D721Med (cell line): ENCODE measurements around the gene NFIA.
"Not testable (repeated sequence)": the region's sequence is repeated elsewhere in the genome, so short reads cannot be mapped to it uniquely, and the experiment has no call there.

ENCODE experiments used
- DNase-seq: peaks from one replicate; pipeline ENCODE4 v3.0.0; 2011; ENCODE audit warnings: low spot score; ENCODE audit not compliant: insufficient read length
- FAIRE-seq: peaks from 2 replicates; lab custom pipeline; 2011; peaks lifted over from hg19 to GRCh38; lab: Jason Lieb, UNC
- TF ChIP-seq, protein P1 (sequence below): IDR thresholded peaks from 2 replicates; pipeline ENCODE4 v1.5.1; 2012; ENCODE audit warnings: mild to moderate bottlenecking, control low read depth; ENCODE audit not compliant: insufficient read depth; ENCODE audit errors: missing control alignments

Gene NFIA

DNA sequence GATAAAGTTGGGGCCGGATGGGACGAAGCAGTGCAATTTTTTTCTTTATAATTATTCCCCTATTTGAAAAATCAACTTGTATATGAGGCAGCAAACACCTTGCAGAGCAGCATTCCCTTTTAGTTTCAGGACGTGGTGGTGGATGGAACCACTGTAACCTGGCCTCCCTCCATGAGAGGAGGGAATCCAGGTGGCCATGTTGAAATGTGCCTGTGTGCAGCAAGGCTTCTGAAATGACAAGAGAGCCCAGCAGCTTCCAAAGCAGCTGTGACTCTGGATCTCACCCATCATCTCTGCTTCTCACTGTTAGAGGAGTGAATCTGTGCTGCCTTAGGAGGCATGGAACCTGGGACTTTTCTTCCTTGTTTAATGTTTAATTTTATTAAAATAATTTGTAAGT is 42.3 kb downstream of the NFIA start:
- TF ChIP-seq, protein P1, sequence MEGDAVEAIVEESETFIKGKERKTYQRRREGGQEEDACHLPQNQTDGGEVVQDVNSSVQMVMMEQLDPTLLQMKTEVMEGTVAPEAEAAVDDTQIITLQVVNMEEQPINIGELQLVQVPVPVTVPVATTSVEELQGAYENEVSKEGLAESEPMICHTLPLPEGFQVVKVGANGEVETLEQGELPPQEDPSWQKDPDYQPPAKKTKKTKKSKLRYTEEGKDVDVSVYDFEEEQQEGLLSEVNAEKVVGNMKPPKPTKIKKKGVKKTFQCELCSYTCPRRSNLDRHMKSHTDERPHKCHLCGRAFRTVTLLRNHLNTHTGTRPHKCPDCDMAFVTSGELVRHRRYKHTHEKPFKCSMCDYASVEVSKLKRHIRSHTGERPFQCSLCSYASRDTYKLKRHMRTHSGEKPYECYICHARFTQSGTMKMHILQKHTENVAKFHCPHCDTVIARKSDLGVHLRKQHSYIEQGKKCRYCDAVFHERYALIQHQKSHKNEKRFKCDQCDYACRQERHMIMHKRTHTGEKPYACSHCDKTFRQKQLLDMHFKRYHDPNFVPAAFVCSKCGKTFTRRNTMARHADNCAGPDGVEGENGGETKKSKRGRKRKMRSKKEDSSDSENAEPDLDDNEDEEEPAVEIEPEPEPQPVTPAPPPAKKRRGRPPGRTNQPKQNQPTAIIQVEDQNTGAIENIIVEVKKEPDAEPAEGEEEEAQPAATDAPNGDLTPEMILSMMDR = no peak
- FAIRE-seq (no peak), DNase-seq (no peak)

DNA sequence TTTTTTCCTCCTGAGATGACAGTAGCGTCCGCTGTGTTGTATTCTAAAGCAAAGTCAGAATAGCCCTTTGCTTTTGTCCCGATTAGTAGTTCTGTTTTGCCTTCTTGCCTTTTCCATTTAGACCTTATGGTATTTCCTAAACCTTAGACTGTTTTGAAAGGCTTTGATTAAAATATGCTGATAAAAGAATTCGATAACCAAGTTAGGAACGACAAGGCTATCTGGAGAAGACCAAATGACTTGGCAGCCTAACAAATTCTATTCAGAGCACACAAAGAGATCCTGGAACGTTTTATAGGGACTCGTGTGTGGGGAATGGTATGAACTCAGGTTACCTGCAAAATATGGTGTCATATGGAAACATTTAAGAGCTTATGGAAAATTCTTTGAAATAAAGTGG is 42.9 kb downstream of the NFIA start:
- TF ChIP-seq, protein P1 = no peak
- no peak for DNase-seq
- FAIRE-seq = no peak

DNA sequence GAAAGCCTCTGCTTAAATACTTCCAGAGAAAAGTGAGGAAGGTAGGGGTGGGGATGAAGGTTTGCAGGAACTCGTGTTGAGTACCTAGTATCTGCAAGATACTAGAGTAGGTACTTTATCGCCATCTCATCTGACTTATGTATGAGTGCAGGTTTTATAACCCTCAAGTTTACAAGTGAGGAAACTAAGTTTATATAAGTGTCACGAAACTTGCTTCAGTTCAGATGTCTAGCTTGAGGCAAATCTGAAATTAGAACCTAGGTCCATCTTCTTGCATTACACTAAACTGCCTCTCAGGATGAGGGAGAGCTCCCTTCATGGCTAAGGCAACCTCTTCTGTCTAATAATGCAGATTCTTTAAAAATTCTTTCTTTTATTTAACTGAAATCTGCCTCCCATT is 43.5 kb downstream of the NFIA start:
- FAIRE-seq (no peak), DNase-seq (no peak)
- TF ChIP-seq, protein P1 = no peak

DNA sequence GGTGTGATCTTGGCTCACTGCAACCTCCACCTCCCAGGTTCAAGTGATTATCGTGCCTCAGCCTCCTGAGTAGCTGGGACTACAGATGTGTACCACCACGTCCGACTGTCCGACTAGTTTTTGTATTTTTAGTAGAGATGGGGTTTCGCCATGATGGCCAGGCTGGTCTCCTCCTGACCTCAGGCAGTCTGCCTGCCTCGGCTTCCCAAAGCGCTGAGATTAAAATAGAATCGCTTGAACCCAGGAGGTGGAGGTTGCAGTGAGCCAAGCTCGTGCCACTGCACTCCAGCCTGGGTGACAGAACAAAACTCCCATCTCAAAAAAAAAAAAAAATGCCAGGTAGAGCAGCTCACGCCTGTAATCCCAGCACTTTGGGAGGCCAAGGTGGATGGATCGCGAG is 44.5 kb downstream of the NFIA start:
- not testable (repeated sequence) for DNase-seq, FAIRE-seq

DNA sequence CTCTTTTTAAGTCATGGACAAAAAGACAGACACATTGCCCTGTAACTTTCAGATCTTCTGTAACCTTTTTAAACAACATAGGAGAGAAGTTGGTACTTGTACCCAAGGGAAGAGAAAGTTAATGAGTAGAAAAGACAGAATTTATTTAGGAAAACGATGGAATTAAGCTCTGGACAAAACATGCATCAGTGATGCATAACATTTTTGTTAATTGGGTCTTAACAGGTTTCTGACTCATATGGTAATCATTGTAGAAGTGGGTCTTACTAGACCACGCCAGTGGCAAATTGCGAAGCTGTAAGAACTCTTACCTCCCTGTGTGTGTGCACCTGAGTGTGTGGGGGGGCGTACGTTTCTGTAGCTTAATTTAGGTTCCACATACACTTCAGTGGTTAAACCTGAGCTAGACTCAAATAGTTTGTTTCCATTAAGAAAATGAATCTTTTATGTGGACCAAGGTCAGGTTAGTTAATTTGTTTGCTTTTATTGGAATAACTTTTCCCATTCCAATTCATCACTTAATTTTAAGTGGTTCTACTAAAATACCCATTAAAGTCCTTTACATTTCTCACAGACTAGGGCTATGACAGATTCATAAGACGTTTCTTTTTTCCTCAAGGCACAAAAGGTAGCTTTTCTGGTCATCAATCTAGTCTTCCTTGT is 48.1 kb downstream of the NFIA start:
- TF ChIP-seq, protein P1 = no peak
- DNase-seq (no peak), FAIRE-seq (no peak)

DNA sequence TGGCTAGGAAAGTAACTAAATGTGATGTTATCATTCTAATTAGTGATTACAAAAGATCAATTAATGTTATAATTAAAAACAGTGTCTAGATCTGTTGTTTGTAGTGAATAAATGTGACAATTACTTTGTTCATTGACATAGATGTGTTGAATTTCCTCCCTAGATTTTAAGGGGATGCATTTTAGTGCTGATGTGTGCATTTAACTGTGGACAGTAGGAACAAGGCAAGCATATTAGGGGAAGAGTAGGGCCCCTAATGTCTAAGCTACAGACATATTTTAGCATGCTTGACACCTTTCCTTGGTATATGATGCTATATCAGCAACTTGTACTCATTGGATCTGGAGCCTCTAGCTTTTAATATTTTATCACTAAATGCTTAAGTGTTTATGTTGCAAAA is 48.9 kb downstream of the NFIA start:
- DNase-seq (no peak), FAIRE-seq (no peak)
- TF ChIP-seq, protein P1 = no peak

DNA sequence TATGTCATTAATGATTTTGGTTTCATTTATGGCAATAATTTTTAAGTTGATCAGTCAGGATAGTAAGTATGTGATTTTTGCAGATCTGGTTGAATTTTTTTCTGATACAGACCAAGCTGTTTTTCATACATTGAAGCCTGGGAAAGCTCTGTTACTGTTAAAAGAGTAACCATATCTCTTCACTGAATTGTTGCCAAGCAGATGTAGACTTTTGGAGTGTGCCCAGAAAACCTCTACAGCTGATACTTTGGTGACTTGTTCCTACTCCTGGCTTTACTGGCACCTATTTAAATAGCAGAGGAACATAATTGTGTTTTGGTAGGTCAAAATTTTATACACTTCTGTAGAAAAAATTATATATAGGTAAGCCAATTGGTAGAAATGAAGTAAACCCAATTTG is 49.4 kb downstream of the NFIA start:
- DNase-seq = no peak
- TF ChIP-seq, protein P1 = no peak
- FAIRE-seq = no peak
